Measurements from ENCODE around the gene CRYL1. TPM values are rescaled to one million over a fixed set of nuclear protein-coding genes. Genes with fewer than 3 reads are reported as not detected.

The CRYL1 gene
- polyA plus RNA-seq, 4 donors = 119 to 146 (median 133) TPM

GRCh38 chr13:20404488-20405222, 121.0 kb downstream of the CRYL1 start:
- no peak for DNase-seq (ENCODE audit: low read depth in 4 of 4, low spot score in 2 of 4)

DNA sequence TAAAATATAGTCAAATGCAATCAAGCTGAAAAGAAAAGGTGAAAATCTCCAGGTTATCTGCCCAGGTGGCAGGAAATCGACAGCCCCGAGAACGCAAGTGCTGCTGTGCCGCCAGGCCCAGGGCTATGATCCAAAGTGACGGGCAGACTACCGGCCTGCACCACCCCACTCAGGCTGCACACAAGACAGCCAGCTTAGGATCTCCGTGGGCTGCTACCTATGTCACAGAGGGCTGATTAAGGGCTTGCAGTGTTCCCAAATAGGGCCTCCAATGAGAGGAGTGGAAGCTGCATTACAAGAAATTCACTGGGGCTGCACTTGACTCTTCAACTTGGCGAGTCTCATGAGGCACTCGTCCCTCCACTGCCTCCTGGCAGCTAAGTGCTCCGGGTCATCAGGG, 121.8 kb downstream of the CRYL1 start:
- DNase-seq (ENCODE audit: low read depth in 4 of 4, low spot score in 2 of 4) = no peak

DNA sequence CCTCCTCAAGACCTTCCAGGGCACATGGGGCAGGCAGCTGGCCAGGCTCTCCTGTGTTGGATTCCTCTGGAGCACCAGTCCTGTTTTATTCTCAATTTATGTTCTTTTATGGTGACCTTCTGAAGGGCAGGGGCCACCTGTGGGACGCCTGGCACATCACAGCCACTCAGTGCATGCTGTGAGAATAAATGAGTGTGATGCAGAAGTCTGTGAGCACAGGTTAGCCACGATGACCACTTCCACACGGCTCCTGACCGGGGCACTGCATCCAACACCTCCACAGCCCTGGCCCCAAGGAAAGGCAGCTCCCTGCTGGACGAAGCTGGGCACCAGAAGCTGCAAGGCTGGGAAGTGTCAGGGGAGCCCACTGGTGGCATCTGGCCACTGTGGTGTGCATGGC, 122.8 kb downstream of the CRYL1 start:
- DNase-seq (ENCODE audit: low read depth in 4 of 4, low spot score in 2 of 4) = no peak

DNA sequence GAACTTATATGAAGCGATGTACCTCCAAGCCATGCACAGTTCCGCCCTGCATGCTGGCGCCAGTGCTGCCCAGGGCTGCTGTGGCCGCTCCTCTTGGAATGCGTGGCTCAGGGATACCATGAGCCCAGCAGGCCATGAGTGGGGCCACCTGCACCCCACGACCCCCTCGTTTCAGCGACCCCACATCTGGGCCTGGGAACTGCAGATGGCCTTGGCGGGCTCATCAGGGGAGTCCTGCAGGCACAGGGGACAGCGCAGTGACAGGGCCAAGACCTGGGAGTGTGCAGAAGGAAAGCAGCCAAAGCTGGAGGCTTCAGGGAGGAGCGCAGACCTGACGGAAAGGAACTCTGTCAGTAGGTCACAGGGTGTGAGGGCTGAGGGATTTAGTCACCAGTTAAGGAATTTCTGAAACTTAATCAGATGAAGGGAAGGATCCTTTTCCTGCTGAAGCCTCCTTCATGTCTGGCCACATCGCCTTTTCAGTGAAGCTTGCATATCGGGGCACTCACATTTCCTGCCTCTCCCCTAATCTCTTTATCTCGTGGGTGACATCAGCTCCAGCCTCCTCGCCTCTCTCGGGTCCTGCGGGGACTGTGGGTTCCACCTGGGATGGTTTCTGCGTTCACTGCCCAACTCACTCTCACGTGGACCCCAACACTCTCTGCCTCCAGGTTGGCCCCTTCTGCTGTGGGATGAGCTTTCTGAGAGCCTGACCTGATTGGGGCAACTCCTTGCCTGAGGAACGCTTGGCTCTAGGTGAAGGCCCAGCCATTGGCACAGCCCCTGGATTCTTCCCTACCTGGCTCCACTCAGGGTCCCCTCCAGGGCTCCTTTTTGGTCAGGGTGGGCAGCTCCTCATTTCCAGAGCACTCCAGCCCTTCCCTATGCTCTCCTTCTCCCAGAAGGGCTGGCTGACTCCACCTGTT, 123.5 kb downstream of the CRYL1 start:
- DNase-seq (ENCODE audit: low read depth in 4 of 4, low spot score in 2 of 4) = no peak

GRCh38 chr13:20401531-20401930, 124.1 kb downstream of the CRYL1 start:
- no peak for DNase-seq (ENCODE audit: low read depth in 4 of 4, low spot score in 2 of 4)

DNA sequence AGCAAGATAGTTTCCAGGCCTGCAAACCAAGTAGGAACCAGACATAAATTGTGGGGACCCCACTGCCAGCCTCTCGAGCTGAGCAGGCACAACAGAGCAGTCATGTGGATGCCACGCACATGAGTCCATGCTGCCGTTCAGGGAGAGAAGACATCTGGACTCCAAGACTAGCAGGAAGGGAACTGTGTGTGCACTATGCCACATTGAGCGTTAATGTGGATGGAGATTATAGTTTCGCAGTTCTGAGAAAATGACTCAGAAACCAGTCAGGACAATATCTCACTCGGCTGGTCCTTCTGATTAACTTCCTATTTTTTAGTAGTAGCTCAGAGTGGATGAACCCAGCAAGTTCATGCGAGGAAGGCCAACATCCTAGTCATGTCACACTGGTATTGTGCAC, 124.9 kb downstream of the CRYL1 start:
- no peak for DNase-seq (ENCODE audit: low read depth in 4 of 4, low spot score in 2 of 4)

DNA sequence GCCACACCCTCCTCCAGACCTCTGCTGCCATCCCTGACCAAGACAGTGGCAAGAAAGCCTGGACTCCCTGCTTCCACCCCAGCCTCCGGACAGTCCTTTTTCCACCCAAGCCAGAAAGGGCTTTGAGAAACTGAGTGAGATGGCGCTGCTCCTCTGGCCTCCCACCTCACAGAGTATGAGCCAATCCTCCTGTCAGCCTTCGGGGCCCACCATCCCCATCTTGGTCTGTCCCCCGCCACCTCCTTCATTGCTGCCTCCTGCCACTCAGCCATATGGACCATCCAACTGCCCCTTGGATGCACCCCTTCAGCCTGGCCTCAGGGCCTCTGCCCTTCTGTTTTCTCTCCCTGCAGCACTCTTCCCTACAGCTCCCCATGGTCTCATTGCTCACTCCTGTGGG, 125.7 kb downstream of the CRYL1 start:
- DNase-seq (ENCODE audit: low read depth in 4 of 4, low spot score in 2 of 4) = no peak

- no peak for DNase-seq (ENCODE audit: low read depth in 4 of 4, low spot score in 2 of 4)
These were observed 126.1 kb downstream of the CRYL1 start for GRCh38 chr13:20399515-20399914.

DNA sequence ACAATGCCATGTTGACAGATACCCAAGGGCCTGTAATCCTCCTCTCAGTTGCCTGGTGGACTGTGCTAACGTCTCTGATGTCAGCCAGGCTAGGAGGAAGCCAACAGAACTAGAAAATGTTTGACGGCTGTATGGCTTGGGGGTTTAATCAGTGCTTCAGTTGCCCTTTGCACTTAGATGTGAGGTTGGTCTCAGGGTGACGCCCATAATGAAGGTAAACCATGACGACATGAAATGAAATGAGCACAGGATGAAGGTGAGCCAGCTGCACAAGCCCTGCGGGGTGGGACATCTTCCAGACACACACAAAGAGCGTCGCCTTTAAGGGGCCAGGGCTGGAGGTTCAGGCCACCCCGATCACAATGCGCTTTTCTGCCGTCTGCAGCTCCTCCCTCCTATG, 127.2 kb downstream of the CRYL1 start:
- DNase-seq (ENCODE audit: low read depth in 4 of 4, low spot score in 2 of 4) = no peak

GRCh38 chr13:20397896-20398295, 127.8 kb downstream of the CRYL1 start:
- DNase-seq (ENCODE audit: low read depth in 4 of 4, low spot score in 2 of 4) = no peak

DNA sequence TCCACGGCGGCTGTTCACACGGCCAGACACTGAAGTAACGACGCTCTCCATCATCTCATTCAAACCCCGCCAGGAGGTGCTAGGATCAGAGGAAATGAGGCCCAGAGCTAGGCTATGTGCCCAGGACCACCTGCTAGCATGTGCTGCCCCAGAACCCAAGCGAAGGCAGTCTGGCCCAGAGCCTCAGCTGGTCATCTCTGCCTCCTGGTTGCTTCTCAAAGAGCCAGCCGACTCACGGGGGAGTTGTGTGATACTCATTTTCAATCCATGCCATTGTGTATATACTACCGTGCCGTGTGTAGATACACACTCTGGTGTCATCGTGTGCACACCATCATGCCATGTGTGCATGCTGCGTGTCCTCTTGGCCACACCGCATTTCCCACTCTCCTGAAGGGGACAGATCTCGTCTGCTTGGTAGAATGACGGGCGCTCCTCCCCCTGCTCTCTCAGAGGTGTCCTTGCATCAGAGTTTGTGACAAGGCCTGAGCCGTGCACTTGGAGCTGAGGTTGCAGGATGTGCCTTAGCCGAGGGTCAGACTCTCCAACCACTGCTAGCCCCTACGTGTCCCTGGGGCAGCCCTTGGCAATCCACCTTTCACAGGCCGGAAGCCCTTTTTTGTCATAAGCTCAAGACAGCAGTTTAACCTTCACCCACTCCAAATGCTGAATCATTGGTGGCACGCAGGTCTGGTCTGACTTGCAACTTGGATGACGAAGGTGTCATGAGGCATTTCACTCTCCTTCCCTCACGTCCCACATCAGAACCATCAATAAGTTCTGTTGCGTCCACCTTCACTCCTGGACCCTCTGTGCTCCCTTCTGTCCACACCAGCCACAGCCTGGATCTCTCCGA, 130.4 kb downstream of the CRYL1 start:
- no peak for DNase-seq (ENCODE audit: low read depth in 4 of 4, low spot score in 2 of 4)

DNA sequence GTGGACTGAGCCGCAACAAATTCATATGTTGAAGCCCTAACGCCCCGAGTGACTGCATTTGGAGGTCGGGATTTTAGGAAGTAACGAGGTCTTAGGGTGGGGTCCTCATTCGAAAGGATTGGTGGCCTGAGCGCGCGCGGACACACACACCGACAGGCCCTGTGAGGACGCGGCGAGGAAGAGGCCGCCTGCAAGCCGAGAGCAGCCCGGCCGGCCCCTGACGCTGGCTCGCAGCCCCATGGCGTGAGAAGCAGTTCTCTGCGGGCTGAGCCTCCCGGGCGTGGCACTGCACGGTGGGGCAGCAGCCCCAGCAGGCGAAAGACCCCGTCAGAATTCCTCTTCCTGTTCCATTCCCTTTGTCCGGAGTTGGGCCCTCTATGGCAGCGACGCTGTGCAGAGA, 131.2 kb downstream of the CRYL1 start:
- DNase-seq (ENCODE audit: low read depth in 4 of 4, low spot score in 2 of 4) = no peak

GRCh38 chr13:20394169-20394501, 131.5 kb downstream of the CRYL1 start:
- DNase-seq (ENCODE audit: low read depth in 4 of 4, low spot score in 2 of 4) = no peak

GRCh38 chr13:20393273-20394168, 132.1 kb downstream of the CRYL1 start:
- no peak for DNase-seq (ENCODE audit: low read depth in 4 of 4, low spot score in 2 of 4)

DNA sequence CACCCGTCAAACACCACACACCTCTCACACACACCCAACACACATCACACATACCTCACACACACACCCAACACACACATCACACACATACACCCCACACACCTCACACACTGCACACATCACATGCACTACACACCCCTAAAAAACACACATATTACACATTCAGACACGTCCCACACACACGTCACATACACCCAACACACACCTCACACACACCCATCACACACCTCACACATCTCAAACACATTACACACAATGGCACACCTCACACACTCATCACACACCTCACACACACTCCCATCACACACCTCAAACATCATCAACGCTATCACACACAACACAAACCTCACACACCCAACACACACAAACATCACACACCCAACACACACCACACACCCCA, 133.1 kb downstream of the CRYL1 start:
- no peak for DNase-seq (ENCODE audit: low read depth in 4 of 4, low spot score in 2 of 4)

GRCh38 chr13:20391597-20392452, 133.8 kb downstream of the CRYL1 start:
- DNase-seq (ENCODE audit: low read depth in 4 of 4, low spot score in 2 of 4) = no peak

- no peak for DNase-seq (ENCODE audit: low read depth in 4 of 4, low spot score in 2 of 4)
These were observed 135.0 kb downstream of the CRYL1 start for GRCh38 chr13:20390526-20391175.

GRCh38 chr13:20389696-20390525, 135.7 kb downstream of the CRYL1 start:
- no peak for DNase-seq (ENCODE audit: low read depth in 4 of 4, low spot score in 2 of 4)

All from left renal cortex interstitium (tissue), 4 donors.